Measurements from ENCODE around the gene RSU1. TPM values are rescaled to one million over a fixed set of nuclear protein-coding genes. Genes with fewer than 3 reads are reported as not detected.

Gene RSU1
- polyA plus RNA-seq, 2 of the 4 experiments (the other 2 are of a cell fraction) = 99.3 to 114 TPM

DNA sequence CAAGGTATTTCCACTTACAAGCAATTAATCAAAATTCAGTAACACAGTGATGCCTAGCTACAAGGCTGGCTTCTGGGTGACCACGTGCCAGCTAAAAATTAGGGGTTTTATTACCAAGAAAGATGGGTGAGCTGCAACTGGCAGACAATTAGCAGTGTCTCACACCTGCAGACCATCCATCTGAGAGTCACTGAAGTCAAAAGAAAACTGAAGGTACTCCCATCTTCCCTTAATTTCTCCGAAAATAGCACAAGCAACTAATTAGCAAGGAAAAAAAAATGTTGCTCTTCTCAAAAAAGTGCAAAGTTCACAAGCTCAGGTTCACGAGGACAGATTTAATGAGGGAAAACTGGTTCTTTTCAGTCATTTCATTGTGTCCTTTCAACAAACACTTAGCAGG is 28.4 kb downstream of the RSU1 start:
- CTCF ChIA-PET = interaction anchor here (2.0 kb wide), 1 partner anchor 11 kb away, joined by 10 read pairs; no protein-coding TSS in a partner anchor

DNA sequence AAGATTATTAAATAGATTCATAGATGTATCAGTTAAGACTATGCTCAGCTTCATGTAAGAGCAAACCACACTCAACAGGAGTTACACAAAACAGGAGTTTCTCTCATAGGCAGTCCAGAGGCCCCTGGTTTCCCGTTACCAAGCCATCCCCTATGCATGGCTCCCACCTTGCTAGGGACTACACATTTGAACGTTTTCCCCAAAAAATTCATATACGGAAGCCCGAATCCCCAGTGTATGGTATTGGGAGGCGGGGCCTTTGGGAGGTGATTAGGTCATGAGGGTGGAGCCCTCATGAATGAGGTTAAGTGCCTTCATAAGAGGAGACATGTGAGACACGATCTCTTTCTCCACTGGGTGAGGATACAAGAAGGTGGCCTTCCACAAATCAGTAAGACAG is 29.1 kb downstream of the RSU1 start:
- 81% methylated on average over 6 of the region's 6 CpGs for WGBS (ENCODE audit: missing lambda C conversion rate)
- CTCF ChIA-PET = no interaction called here
- H3K4me3 ChIP-seq = no peak overlapping the region
- DNase-seq (ENCODE audit: low read depth in 1 of 2, low spot score in 1 of 2) (no peak), FAIRE-seq (no peak), ATAC-seq (no peak)
- H3K9me3 ChIP-seq = no peaks in the 10 kb centered on the region
- no peak overlapping the region for H3K4me2 ChIP-seq
- no peaks in the 10 kb centered on the region for H3K4me1 ChIP-seq
- POLR2A ChIA-PET = no interaction called here
- TF ChIP-seq EP300 (IDR thresholded peaks at IDR 0.05) = no peak
- no peak overlapping the region for H3K27ac ChIP-seq

More for the DNA sequence above, 28.4 kb downstream of the RSU1 start:
- WGBS (ENCODE audit: missing lambda C conversion rate) = 68% methylated on average over 3 of the region's 3 CpGs
- Histone ChIP-seq H3K4me2 (no peak overlapping the region), H3K9me3 (no peaks in the 10 kb centered on the region), H3K27ac (no peak overlapping the region), H3K4me3 (no peak overlapping the region), H3K4me1 (no peaks in the 10 kb centered on the region)
- DNase-seq (ENCODE audit: low read depth in 1 of 2, low spot score in 1 of 2) (no peak), ATAC-seq (no peak), FAIRE-seq (no peak)
- POLR2A ChIA-PET = no interaction called here
- no peak for TF ChIP-seq TFCP2L1 (CRISPR knock-in tag; IDR thresholded peaks at IDR 0.05)

DNA sequence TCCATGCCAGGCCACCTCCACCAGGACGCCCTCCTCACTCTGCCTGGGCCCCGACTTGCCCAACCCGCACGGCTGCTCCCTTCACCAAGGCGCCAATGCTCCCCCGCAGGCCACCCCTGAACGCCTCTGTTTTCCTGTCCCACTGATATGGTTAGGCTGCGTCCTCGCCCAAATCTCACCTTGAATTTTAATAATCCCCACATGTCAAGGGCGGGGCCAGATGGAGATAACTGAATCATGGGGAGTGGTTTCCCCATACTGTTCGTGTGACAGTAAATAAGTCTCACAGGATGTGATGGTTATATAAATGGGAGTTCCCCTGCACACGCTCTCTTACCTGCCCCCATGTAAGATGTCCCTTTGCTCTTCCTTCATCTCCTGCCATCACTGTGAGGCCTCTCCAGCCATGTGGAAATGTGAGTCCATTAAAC is 29.8 kb downstream of the RSU1 start:
- ATAC-seq (no peak), FAIRE-seq (no peak), DNase-seq (ENCODE audit: low read depth in 1 of 2, low spot score in 1 of 2) (no peak)
- ChIA-PET CTCF (no interaction called here), POLR2A (no interaction called here)
- Histone ChIP-seq H3K4me1 (no peaks in the 10 kb centered on the region), H3K27ac (no peak overlapping the region), H3K4me3 (no peak overlapping the region), H3K4me2 (no peak overlapping the region), H3K9me3 (no peaks in the 10 kb centered on the region)
- TF ChIP-seq, protein P1, sequence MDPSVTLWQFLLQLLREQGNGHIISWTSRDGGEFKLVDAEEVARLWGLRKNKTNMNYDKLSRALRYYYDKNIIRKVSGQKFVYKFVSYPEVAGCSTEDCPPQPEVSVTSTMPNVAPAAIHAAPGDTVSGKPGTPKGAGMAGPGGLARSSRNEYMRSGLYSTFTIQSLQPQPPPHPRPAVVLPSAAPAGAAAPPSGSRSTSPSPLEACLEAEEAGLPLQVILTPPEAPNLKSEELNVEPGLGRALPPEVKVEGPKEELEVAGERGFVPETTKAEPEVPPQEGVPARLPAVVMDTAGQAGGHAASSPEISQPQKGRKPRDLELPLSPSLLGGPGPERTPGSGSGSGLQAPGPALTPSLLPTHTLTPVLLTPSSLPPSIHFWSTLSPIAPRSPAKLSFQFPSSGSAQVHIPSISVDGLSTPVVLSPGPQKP (IDR thresholded peaks at IDR 0.05; ENCODE audit: low read depth, low read length) = no peak
- TF ChIP-seq KDM5A (IDR thresholded peaks at IDR 0.05) = no peak
- no peak for TF ChIP-seq ZSCAN20 (CRISPR knock-in tag; IDR thresholded peaks at IDR 0.05)
- TF ChIP-seq ZFP36 (IDR thresholded peaks at IDR 0.05; ENCODE audit: borderline replicate concordance, partially characterized antibody) = no peak
- TF ChIP-seq, protein P2, sequence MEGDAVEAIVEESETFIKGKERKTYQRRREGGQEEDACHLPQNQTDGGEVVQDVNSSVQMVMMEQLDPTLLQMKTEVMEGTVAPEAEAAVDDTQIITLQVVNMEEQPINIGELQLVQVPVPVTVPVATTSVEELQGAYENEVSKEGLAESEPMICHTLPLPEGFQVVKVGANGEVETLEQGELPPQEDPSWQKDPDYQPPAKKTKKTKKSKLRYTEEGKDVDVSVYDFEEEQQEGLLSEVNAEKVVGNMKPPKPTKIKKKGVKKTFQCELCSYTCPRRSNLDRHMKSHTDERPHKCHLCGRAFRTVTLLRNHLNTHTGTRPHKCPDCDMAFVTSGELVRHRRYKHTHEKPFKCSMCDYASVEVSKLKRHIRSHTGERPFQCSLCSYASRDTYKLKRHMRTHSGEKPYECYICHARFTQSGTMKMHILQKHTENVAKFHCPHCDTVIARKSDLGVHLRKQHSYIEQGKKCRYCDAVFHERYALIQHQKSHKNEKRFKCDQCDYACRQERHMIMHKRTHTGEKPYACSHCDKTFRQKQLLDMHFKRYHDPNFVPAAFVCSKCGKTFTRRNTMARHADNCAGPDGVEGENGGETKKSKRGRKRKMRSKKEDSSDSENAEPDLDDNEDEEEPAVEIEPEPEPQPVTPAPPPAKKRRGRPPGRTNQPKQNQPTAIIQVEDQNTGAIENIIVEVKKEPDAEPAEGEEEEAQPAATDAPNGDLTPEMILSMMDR (IDR thresholded peaks at IDR 0.05) = no peak
- no peak for TF ChIP-seq BHLHE40 (IDR thresholded peaks at IDR 0.05; ENCODE audit: low read depth, low read length)
- TF ChIP-seq RNF2 (IDR thresholded peaks at IDR 0.05; ENCODE audit: borderline replicate concordance, low read depth) = no peak
- TF ChIP-seq, protein P3, sequence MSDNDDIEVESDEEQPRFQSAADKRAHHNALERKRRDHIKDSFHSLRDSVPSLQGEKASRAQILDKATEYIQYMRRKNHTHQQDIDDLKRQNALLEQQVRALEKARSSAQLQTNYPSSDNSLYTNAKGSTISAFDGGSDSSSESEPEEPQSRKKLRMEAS (IDR thresholded peaks at IDR 0.05) = no peak
- TF ChIP-seq CEBPB (IDR thresholded peaks at IDR 0.05) = no peak
- TF ChIP-seq SREBF2 (IDR thresholded peaks at IDR 0.05) = no peak
- TF ChIP-seq, protein P4, sequence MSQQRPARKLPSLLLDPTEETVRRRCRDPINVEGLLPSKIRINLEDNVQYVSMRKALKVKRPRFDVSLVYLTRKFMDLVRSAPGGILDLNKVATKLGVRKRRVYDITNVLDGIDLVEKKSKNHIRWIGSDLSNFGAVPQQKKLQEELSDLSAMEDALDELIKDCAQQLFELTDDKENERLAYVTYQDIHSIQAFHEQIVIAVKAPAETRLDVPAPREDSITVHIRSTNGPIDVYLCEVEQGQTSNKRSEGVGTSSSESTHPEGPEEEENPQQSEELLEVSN (IDR thresholded peaks at IDR 0.05; ENCODE audit: borderline replicate concordance, low read depth) = no peak
- TF ChIP-seq KDM1A (IDR thresholded peaks at IDR 0.05; ENCODE audit: low read depth) = no peak
- no peak for TF ChIP-seq MAZ (IDR thresholded peaks at IDR 0.05; ENCODE audit: borderline replicate concordance, low read depth, low read length)
- 95% methylated on average over 12 of the region's 12 CpGs for WGBS (ENCODE audit: missing lambda C conversion rate)

DNA sequence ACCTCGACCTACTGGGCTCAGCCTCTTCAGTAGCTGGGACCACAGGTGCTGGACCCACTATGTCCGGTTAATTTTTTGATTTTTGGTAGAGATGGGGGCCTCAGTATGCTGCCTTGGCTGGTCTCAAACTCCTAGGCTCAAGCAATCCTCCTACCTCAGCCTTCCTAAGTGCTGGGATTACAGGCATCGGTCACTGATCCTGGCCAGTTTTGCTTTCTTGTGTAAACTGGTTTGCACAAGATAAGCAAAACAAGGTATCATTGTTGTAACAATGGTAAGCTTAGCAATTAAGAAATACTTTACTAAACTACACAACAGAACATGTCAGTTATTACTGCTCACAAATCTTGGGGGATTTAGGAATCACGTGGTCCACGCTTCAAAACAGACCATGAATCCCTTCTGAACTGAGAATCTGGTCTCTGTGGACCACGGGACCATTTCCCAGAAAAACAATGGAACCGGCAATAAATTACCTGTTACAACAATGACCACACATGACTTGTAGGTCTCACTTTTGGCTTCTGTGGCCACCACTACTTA is 36.8 kb downstream of the RSU1 start:
- Histone ChIP-seq H3K4me3 (no peak overlapping the region), H3K27ac (no peak overlapping the region), H3K4me1 (no peaks in the 10 kb centered on the region), H3K9me3 (no peaks in the 10 kb centered on the region), H3K4me2 (no peak overlapping the region)
- WGBS (ENCODE audit: missing lambda C conversion rate) = 79% methylated on average over 7 of the region's 7 CpGs
- FAIRE-seq (no peak), ATAC-seq (no peak), DNase-seq (ENCODE audit: low read depth in 1 of 2, low spot score in 1 of 2) (no peak)
- ChIA-PET POLR2A (no interaction called here), CTCF (no interaction called here)
- TF ChIP-seq, protein P5, sequence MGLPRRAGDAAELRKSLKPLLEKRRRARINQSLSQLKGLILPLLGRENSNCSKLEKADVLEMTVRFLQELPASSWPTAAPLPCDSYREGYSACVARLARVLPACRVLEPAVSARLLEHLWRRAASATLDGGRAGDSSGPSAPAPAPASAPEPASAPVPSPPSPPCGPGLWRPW (IDR thresholded peaks at IDR 0.05) = no peak
- TF ChIP-seq PHF8 (IDR thresholded peaks at IDR 0.05; ENCODE audit: borderline replicate concordance, low read depth) (no peak), TFCP2L1 (CRISPR knock-in tag; IDR thresholded peaks at IDR 0.05) (no peak), CEBPB (IDR thresholded peaks at IDR 0.05) (no peak), EHF (CRISPR knock-in tag; IDR thresholded peaks at IDR 0.05) (no peak), CHD2 (IDR thresholded peaks at IDR 0.05; ENCODE audit: low read length, partially characterized antibody) (no peak), RARB (CRISPR knock-in tag; IDR thresholded peaks at IDR 0.05) (no peak), TP53 (CRISPR knock-in tag; IDR thresholded peaks at IDR 0.05) (no peak), ZSCAN20 (CRISPR knock-in tag; IDR thresholded peaks at IDR 0.05) (no peak)

Measured in A549 (cell line).